Astrocyte of the spinal cord (primary cell): ENCODE measurements around the gene NUDT11.

Experiments
- DNase-seq: peaks from one replicate; pipeline ENCODE4 v3.0.0; 2011; ENCODE audit warnings: low read depth, low spot score
- H3K4me3 ChIP-seq: 2 replicates; pipeline ENCODE4 v1.5.1; 2011; ENCODE audit warnings: low read depth, mild to moderate bottlenecking, low read length, moderate library complexity
- CTCF ChIP-seq: IDR thresholded peaks from 2 replicates; pipeline ENCODE4 v1.5.1; 2012; ENCODE audit warnings: low read depth, mild to moderate bottlenecking, low read length, inconsistent platforms
- in situ Hi-C: cut with HindIII; loops from 2 replicates; pipeline ENCODE4 v1.10.0; 2017; ENCODE audit warnings: low sequenced_read_pairs

The NUDT11 gene

GRCh38 chrX:51456814-51457213 is 39.6 kb downstream of the NUDT11 start:
- in situ Hi-C loops = no loop called here
- DNase-seq = no peak
- no peak for TF ChIP-seq CTCF
- H3K4me3 ChIP-seq = no peak overlapping the region

- no peak for DNase-seq
- TF ChIP-seq CTCF = no peak
- H3K4me3 ChIP-seq = no peak overlapping the region
- in situ Hi-C loops = no loop called here
Measured at GRCh38 chrX:51456246-51456645, 40.1 kb downstream of the NUDT11 start.

- in situ Hi-C loops = no loop called here
- no peak for DNase-seq
- no peak overlapping the region for H3K4me3 ChIP-seq
- TF ChIP-seq CTCF = no peak
Measured at GRCh38 chrX:51440365-51440764, 56.0 kb downstream of the NUDT11 start.
